Neural cell (in vitro differentiated cells): Measurements from ENCODE around the gene ABHD5. TPM values are rescaled to one million over a fixed set of nuclear protein-coding genes. Genes with fewer than 3 reads are reported as not detected.

Experiments used
- H2AFZ ChIP-seq: fragments of 200-600, 300-800 bp; sonication (generic), shearing (Covaris generic); 2 replicates; pipeline ENCODE4 v1.6.0; 2014; ENCODE audit warnings: low read depth, mild to moderate bottlenecking, antibody characterized with exemption, low read length, moderate library complexity
- H3F3A ChIP-seq: fragments of 200-600 bp; shearing (Covaris generic); 2 replicates; pipeline ENCODE4 v1.6.1; 2016; ENCODE audit warnings: mild to moderate bottlenecking, moderate library complexity, mixed read lengths, antibody characterized with exemption, low read length; ENCODE audit not compliant: insufficient read depth, poor library complexity, severe bottlenecking
- H3K27ac ChIP-seq: fragments of 200-600, 300-800 bp; sonication (generic), shearing (Covaris generic); 2 replicates; pipeline ENCODE4 v1.5.1; 2014; ENCODE audit warnings: mild to moderate bottlenecking, low read length, moderate library complexity
- H3K27me3 ChIP-seq: fragments of 300-800, 200-600 bp; sonication (generic), shearing (Covaris generic); 2 replicates; pipeline ENCODE4 v1.6.0; 2014; ENCODE audit warnings: mild to moderate bottlenecking, low read depth, low read length, moderate library complexity; ENCODE audit not compliant: insufficient read depth
- H3K36me3 ChIP-seq: fragments of 300-800, 200-600 bp; sonication (generic), shearing (Covaris generic); 2 replicates; pipeline ENCODE4 v1.5.1; 2014; ENCODE audit warnings: mild to moderate bottlenecking, antibody characterized with exemption, low read length, moderate library complexity; ENCODE audit not compliant: insufficient read depth
- H3K4me2 ChIP-seq: fragments of 300-800, 200-600 bp; sonication (generic), shearing (Covaris generic); 2 replicates; pipeline ENCODE4 v1.6.0; 2014; ENCODE audit warnings: mild to moderate bottlenecking, low read length
- H3K4me3 ChIP-seq: fragments of 300-800, 200-600 bp; sonication (generic), shearing (Covaris generic); 2 replicates; pipeline ENCODE4 v1.5.1; 2014; ENCODE audit warnings: mild to moderate bottlenecking, low read length, moderate library complexity
- H3K79me2 ChIP-seq: fragments of 200-600 bp; shearing (Covaris generic); replicated peaks from 2 replicates; pipeline ENCODE4 v1.6.0; 2014; ENCODE audit warnings: mild to moderate bottlenecking, low read length, moderate library complexity; ENCODE audit not compliant: insufficient read depth
- H3K9ac ChIP-seq: fragments of 300-800, 200-600 bp; sonication (generic), shearing (Covaris generic); 2 replicates; pipeline ENCODE4 v1.6.1; 2016; ENCODE audit warnings: mild to moderate bottlenecking, low read length, mixed read lengths
- H3K9me2 ChIP-seq: fragments of 200-600 bp; shearing (Covaris generic); 2 replicates; pipeline ENCODE4 v1.6.1; 2016; ENCODE audit warnings: mild to moderate bottlenecking, low read length, mixed read lengths; ENCODE audit not compliant: insufficient read depth
- H3K9me3 ChIP-seq: fragments of 200-600, 300-800 bp; sonication (generic), shearing (Covaris generic); 2 replicates; pipeline ENCODE4 v1.6.1; 2016; ENCODE audit warnings: mild to moderate bottlenecking, mixed run types, low read length, moderate library complexity, mixed read lengths
- H4K20me1 ChIP-seq: fragments of 200-600 bp; shearing (Covaris generic); 2 replicates; pipeline ENCODE4 v1.6.1; 2016; ENCODE audit warnings: mild to moderate bottlenecking, mixed run types; ENCODE audit not compliant: insufficient read depth
- EP300 ChIP-seq: fragments of 450-650 bp; conservative IDR thresholded peaks from 2 replicates; pipeline ENCODE4 v1.6.1; 2014; ENCODE audit warnings: antibody characterized with exemption, mild to moderate bottlenecking, moderate library complexity; ENCODE audit not compliant: poor library complexity, severe bottlenecking
- EZH2 ChIP-seq: fragments of 200-600, 300-800 bp; shearing (Covaris generic), sonication (generic); IDR thresholded peaks from 2 replicates; pipeline ENCODE4 v1.6.1; 2014; ENCODE audit warnings: antibody characterized with exemption, low read length, borderline replicate concordance, mild to moderate bottlenecking; ENCODE audit not compliant: insufficient read depth, poor library complexity, severe bottlenecking
- MXI1 ChIP-seq: fragments of 450-650 bp; conservative IDR thresholded peaks from 2 replicates; pipeline ENCODE4 v1.6.1; 2014; ENCODE audit warnings: antibody characterized with exemption, mild to moderate bottlenecking; ENCODE audit not compliant: poor library complexity, severe bottlenecking
- POLR2AphosphoS5 ChIP-seq: IDR thresholded peaks from 2 replicates; pipeline ENCODE4 v1.6.1; 2012
- RAD21 ChIP-seq: fragments of 450-650 bp; conservative IDR thresholded peaks from 2 replicates; pipeline ENCODE4 v1.6.1; 2014; ENCODE audit warnings: antibody characterized with exemption, mild to moderate bottlenecking, moderate library complexity
- SMC3 ChIP-seq: fragments of 450-650 bp; conservative IDR thresholded peaks from 2 replicates; pipeline ENCODE4 v1.6.1; 2014; ENCODE audit warnings: antibody characterized with exemption, mild to moderate bottlenecking, moderate library complexity; ENCODE audit not compliant: poor library complexity
- TAF1 ChIP-seq: IDR thresholded peaks from 2 replicates; pipeline ENCODE4 v1.6.1; 2012; ENCODE audit warnings: low read depth
- polyA plus RNA-seq: library from polyadenylated mRNA; depleted of rRNA; stranded (reverse); fragments of >200 nt; gene quantifications from 2 replicates; pipeline ENCODE4 v1.2.3, GENCODE V29; 2014
- TF ChIP-seq, protein P1 (sequence below): IDR thresholded peaks from 2 replicates; pipeline ENCODE4 v1.6.1; 2012; ENCODE audit warnings: borderline replicate concordance
- TF ChIP-seq, protein P2 (sequence below): fragments of 450-650 bp; IDR thresholded peaks from 2 replicates; pipeline ENCODE4 v1.5.1; 2014; ENCODE audit warnings: antibody characterized with exemption, mild to moderate bottlenecking, moderate library complexity; ENCODE audit not compliant: poor library complexity, severe bottlenecking

ABHD5 gene
- polyA plus RNA-seq, 1 donor from 2014 or later, result 26.6 TPM

DNA sequence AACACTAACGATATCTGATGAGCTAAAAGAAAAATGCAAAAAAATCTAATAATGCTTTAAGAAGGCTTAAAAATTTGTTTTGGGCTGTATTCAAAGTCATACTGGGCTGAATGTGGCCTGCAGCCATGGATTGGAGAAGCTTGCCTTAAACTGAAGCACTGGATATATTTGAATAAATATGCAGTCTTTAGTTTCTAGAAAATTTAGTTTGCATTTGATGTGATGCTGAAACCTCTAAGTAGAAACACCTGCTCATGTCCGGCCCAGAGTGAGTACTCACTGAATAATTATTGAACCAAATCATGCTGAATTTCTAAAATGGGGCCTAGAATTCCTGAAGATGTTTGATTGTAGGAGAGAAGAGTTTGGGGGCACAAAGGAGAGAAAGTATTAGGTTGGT lies 43.9 kb downstream of the ABHD5 start:
- Histone ChIP-seq H3K36me3 (no peaks in the 10 kb centered on the region), H3K9me3 (no peaks in the 10 kb centered on the region), H3K9ac (no peak overlapping the region), H3F3A (no peaks in the 10 kb centered on the region), H3K27me3 (no peaks in the 10 kb centered on the region), H4K20me1 (no peaks in the 10 kb centered on the region), H3K27ac (no peak overlapping the region), H3K4me2 (no peak overlapping the region), H3K79me2 (no peaks in the 10 kb centered on the region), H3K4me3 (no peak overlapping the region), H2AFZ (no peak overlapping the region), H3K9me2 (no peaks in the 10 kb centered on the region)
- TF ChIP-seq SMC3, result no peak
- TF ChIP-seq MXI1, result no peak
- TF ChIP-seq EP300, result no peak
- TF ChIP-seq, protein P1, sequence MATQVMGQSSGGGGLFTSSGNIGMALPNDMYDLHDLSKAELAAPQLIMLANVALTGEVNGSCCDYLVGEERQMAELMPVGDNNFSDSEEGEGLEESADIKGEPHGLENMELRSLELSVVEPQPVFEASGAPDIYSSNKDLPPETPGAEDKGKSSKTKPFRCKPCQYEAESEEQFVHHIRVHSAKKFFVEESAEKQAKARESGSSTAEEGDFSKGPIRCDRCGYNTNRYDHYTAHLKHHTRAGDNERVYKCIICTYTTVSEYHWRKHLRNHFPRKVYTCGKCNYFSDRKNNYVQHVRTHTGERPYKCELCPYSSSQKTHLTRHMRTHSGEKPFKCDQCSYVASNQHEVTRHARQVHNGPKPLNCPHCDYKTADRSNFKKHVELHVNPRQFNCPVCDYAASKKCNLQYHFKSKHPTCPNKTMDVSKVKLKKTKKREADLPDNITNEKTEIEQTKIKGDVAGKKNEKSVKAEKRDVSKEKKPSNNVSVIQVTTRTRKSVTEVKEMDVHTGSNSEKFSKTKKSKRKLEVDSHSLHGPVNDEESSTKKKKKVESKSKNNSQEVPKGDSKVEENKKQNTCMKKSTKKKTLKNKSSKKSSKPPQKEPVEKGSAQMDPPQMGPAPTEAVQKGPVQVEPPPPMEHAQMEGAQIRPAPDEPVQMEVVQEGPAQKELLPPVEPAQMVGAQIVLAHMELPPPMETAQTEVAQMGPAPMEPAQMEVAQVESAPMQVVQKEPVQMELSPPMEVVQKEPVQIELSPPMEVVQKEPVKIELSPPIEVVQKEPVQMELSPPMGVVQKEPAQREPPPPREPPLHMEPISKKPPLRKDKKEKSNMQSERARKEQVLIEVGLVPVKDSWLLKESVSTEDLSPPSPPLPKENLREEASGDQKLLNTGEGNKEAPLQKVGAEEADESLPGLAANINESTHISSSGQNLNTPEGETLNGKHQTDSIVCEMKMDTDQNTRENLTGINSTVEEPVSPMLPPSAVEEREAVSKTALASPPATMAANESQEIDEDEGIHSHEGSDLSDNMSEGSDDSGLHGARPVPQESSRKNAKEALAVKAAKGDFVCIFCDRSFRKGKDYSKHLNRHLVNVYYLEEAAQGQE, result no peak
- TF ChIP-seq EZH2, result no peak
- no peak for TF ChIP-seq TAF1
- TF ChIP-seq, protein P2, sequence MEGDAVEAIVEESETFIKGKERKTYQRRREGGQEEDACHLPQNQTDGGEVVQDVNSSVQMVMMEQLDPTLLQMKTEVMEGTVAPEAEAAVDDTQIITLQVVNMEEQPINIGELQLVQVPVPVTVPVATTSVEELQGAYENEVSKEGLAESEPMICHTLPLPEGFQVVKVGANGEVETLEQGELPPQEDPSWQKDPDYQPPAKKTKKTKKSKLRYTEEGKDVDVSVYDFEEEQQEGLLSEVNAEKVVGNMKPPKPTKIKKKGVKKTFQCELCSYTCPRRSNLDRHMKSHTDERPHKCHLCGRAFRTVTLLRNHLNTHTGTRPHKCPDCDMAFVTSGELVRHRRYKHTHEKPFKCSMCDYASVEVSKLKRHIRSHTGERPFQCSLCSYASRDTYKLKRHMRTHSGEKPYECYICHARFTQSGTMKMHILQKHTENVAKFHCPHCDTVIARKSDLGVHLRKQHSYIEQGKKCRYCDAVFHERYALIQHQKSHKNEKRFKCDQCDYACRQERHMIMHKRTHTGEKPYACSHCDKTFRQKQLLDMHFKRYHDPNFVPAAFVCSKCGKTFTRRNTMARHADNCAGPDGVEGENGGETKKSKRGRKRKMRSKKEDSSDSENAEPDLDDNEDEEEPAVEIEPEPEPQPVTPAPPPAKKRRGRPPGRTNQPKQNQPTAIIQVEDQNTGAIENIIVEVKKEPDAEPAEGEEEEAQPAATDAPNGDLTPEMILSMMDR, result no peak
- no peak for TF ChIP-seq RAD21

DNA sequence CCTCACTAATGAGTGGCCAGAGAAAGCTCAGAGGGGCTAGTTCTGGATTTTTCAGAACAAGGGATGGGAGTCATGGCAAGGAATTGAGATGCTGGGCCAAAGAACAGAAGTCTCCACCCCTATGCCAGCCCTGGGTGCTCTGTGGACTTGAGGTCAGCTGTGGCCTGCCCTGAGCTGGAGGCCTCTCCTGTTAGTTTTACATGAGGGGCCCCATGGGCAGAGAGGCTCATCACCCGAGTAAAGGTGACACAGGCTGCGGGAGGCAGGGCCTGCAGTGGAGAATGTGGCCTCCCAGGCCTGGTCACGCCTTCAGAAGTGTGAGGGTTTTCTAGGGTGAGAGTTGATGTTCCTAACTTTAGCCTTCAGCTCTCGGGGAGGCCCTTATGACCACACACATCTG lies 44.9 kb downstream of the ABHD5 start:
- Histone ChIP-seq H3K36me3 (no peaks in the 10 kb centered on the region), H4K20me1 (no peaks in the 10 kb centered on the region), H3K4me3 (no peak overlapping the region), H3K4me2 (no peak overlapping the region), H3K9me2 (no peaks in the 10 kb centered on the region), H3K27ac (no peak overlapping the region), H2AFZ (no peak overlapping the region), H3K27me3 (no peaks in the 10 kb centered on the region), H3F3A (no peaks in the 10 kb centered on the region), H3K9ac (no peak overlapping the region), H3K79me2 (no peaks in the 10 kb centered on the region), H3K9me3 (no peaks in the 10 kb centered on the region)
- TF ChIP-seq, protein P2, result no peak
- TF ChIP-seq MXI1 (no peak), SMC3 (no peak), RAD21 (no peak), TAF1 (no peak), POLR2AphosphoS5 (no peak), EZH2 (no peak), EP300 (no peak)
- TF ChIP-seq, protein P1, result no peak
